Islet precursor cell (in vitro differentiated cells): ENCODE measurements around the gene GSTM5.
"Not testable (repeated sequence)": the region's sequence is repeated elsewhere in the genome, so short reads cannot be mapped to it uniquely, and the experiment has no call there.

Experiments used
- DNase-seq: peaks from one replicate; pipeline ENCODE4 v3.0.0-alpha.2; 2018

The GSTM5 gene

GRCh38 chr1:109711593-109712320 is at the start of gene GSTM5:
GSTM5 (plus strand) TSS chr1:109712251; CDS start chr1:109712313, 62 bp downstream.
- DNase-seq, result not testable (repeated sequence)

GRCh38 chr1:109664671-109665070 is 47.4 kb upstream of the GSTM5 start:
- DNase-seq, result no peak

- peak; percentile 96 for DNase-seq
Measured at GRCh38 chr1:109667452-109668122, 44.5 kb upstream of the GSTM5 start, which contains the start of gene GSTM2. GSTM2 (plus strand) TSS chr1:109668057; CDS start chr1:109668116, 59 bp downstream.

- peak; percentile 37 for DNase-seq
Measured at GRCh38 chr1:109668123-109668775, 43.8 kb upstream of the GSTM5 start.

GRCh38 chr1:109669246-109669948 is 42.7 kb upstream of the GSTM5 start:
- DNase-seq, result peak; percentile 31

- DNase-seq, result not testable (repeated sequence)
Measured at GRCh38 chr1:109669949-109670302, 42.1 kb upstream of the GSTM5 start.

- no peak for DNase-seq
Measured at GRCh38 chr1:109671067-109671466, 41.0 kb upstream of the GSTM5 start.

GRCh38 chr1:109673861-109674260 is 38.2 kb upstream of the GSTM5 start:
- not testable (repeated sequence) for DNase-seq

- DNase-seq, result not testable (repeated sequence)
Measured at GRCh38 chr1:109676683-109677381, 35.2 kb upstream of the GSTM5 start.

GRCh38 chr1:109677459-109677858 is 34.6 kb upstream of the GSTM5 start:
- DNase-seq, result no peak

GRCh38 chr1:109678637-109679036 is 33.4 kb upstream of the GSTM5 start:
- DNase-seq, result not testable (repeated sequence)

GRCh38 chr1:109684777-109685176 is 27.3 kb upstream of the GSTM5 start:
- DNase-seq, result not testable (repeated sequence)

- DNase-seq, result not testable (repeated sequence)
Measured at GRCh38 chr1:109685399-109685798, 26.7 kb upstream of the GSTM5 start.

- DNase-seq, result not testable (repeated sequence)
Measured at GRCh38 chr1:109685890-109686289, 26.2 kb upstream of the GSTM5 start.

GRCh38 chr1:109687109-109687508 is 24.9 kb upstream of the GSTM5 start:
- DNase-seq, result not testable (repeated sequence)

GRCh38 chr1:109687641-109688499 is 24.2 kb upstream of the GSTM5 start, which contains the start of gene GSTM1:
GSTM1 (plus strand) TSS chr1:109687817; CDS start chr1:109687874, 57 bp downstream.
- peak; percentile 71 for DNase-seq

- no peak for DNase-seq
Measured at GRCh38 chr1:109689844-109690405, 22.1 kb upstream of the GSTM5 start.

- no peak for DNase-seq
Measured at GRCh38 chr1:109691759-109692158, 20.3 kb upstream of the GSTM5 start.

- not testable (repeated sequence) for DNase-seq
Measured at GRCh38 chr1:109694400-109694799, 17.7 kb upstream of the GSTM5 start.

- not testable (repeated sequence) for DNase-seq
Measured at GRCh38 chr1:109695138-109695537, 16.9 kb upstream of the GSTM5 start.

- no peak for DNase-seq
Measured at GRCh38 chr1:109697066-109697465, 15.0 kb upstream of the GSTM5 start.
